ENCODE results near the gene CCL24.

The CCL24 gene

DNA sequence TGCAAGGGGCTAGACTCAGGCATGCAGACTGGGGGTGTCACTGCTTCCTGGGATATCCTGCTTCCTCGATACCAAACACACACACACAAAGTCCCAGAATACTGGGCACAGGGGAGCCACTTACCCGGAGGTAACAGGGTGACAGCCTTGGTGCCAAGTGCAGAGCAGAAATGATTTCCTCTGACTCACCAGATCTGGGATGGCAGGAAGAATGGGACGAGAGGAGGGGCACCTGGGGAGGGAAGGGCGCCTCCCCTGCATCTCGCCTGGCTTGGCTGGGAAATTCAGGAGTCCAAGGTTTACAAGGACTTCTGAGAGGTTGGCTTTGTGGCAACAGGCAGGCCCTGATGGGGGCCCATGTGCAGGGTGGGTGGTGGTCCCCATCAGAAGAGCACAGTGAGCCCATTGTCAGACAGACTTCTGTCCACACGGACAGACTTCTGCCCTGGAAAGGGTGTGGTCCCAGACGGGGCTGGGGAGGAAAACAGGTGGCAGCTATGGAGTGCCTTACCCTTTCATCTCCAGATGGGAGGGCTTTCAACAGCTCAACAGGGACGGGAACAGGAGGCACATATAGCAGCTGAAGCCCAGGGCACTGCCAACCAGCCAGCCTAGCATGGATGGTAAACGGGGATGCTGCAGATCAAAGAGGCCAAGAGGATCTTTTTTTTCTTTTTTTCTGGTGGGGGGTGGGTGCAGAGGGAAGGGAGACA lies 9.7 kb upstream of the CCL24 start:
- H4K20me1 ChIP-seq (ENCODE audit: insufficient read depth, low read length), result no peaks in the 10 kb centered on the region
- H3K9me3 ChIP-seq (ENCODE audit: low read length), result no peaks in the 10 kb centered on the region
- H3K4me2 ChIP-seq (ENCODE audit: low read length), result no peak overlapping the region
- no peaks in the 10 kb centered on the region for H3K36me3 ChIP-seq (ENCODE audit: insufficient read depth, low read length)
- no peak overlapping the region for H2AFZ ChIP-seq (ENCODE audit: low read length)
- no peak overlapping the region for H3K27ac ChIP-seq (ENCODE audit: low read depth, low read length, poor library complexity, severe bottlenecking)
- H3K79me2 ChIP-seq (ENCODE audit: insufficient read depth, low read length), result no peaks in the 10 kb centered on the region
- H3K9me2 ChIP-seq (ENCODE audit: low read depth, low read length), result no peaks in the 10 kb centered on the region
- no peaks in the 10 kb centered on the region for H3F3A ChIP-seq (ENCODE audit: insufficient read depth, low read length)
- H3K27me3 ChIP-seq (ENCODE audit: insufficient read depth, low read length), result peaks cover 4% of the 10 kb centered on the region; the same call in 1 of the 2 replicates
- H3K9ac ChIP-seq (ENCODE audit: low read length), result no peak overlapping the region
- H3K4me1 ChIP-seq (ENCODE audit: insufficient read depth, low read length, severe bottlenecking), result no peaks in the 10 kb centered on the region
- H3K4me3 ChIP-seq (ENCODE audit: low read depth, low read length, poor library complexity, severe bottlenecking), result no peak overlapping the region
- TF ChIP-seq, protein P1, sequence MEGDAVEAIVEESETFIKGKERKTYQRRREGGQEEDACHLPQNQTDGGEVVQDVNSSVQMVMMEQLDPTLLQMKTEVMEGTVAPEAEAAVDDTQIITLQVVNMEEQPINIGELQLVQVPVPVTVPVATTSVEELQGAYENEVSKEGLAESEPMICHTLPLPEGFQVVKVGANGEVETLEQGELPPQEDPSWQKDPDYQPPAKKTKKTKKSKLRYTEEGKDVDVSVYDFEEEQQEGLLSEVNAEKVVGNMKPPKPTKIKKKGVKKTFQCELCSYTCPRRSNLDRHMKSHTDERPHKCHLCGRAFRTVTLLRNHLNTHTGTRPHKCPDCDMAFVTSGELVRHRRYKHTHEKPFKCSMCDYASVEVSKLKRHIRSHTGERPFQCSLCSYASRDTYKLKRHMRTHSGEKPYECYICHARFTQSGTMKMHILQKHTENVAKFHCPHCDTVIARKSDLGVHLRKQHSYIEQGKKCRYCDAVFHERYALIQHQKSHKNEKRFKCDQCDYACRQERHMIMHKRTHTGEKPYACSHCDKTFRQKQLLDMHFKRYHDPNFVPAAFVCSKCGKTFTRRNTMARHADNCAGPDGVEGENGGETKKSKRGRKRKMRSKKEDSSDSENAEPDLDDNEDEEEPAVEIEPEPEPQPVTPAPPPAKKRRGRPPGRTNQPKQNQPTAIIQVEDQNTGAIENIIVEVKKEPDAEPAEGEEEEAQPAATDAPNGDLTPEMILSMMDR (IDR thresholded peaks at IDR 0.05; ENCODE audit: low read length), result no peak
- TF ChIP-seq EZH2 (IDR thresholded peaks at IDR 0.05; ENCODE audit: borderline replicate concordance, low read length), result no peak

GRCh38 chr7:75820688-75821087 lies 7.1 kb upstream of the CCL24 start:
- H3K27ac ChIP-seq (ENCODE audit: low read depth, low read length, poor library complexity, severe bottlenecking), result no peak overlapping the region
- H3K79me2 ChIP-seq (ENCODE audit: insufficient read depth, low read length), result no peaks in the 10 kb centered on the region
- no peaks in the 10 kb centered on the region for H4K20me1 ChIP-seq (ENCODE audit: insufficient read depth, low read length)
- no peak overlapping the region for H2AFZ ChIP-seq (ENCODE audit: low read length)
- no peaks in the 10 kb centered on the region for H3F3A ChIP-seq (ENCODE audit: insufficient read depth, low read length)
- TF ChIP-seq, protein P1 (IDR thresholded peaks at IDR 0.05; ENCODE audit: low read length), result no peak
- no peak for TF ChIP-seq EZH2 (IDR thresholded peaks at IDR 0.05; ENCODE audit: borderline replicate concordance, low read length)
- H3K4me1 ChIP-seq (ENCODE audit: insufficient read depth, low read length, severe bottlenecking), result no peaks in the 10 kb centered on the region
- H3K9me2 ChIP-seq (ENCODE audit: low read depth, low read length), result no peaks in the 10 kb centered on the region
- H3K9me3 ChIP-seq (ENCODE audit: low read length), result no peaks in the 10 kb centered on the region
- no peak overlapping the region for H3K4me2 ChIP-seq (ENCODE audit: low read length)
- 0 out of 2 replicates have a peak, but pooled peaks cover 4% of the 10 kb centered on the region for H3K27me3 ChIP-seq (ENCODE audit: insufficient read depth, low read length)
- H3K9ac ChIP-seq (ENCODE audit: low read length), result no peak overlapping the region
- H3K36me3 ChIP-seq (ENCODE audit: insufficient read depth, low read length), result no peaks in the 10 kb centered on the region
- no peak overlapping the region for H3K4me3 ChIP-seq (ENCODE audit: low read depth, low read length, poor library complexity, severe bottlenecking)

GRCh38 chr7:75819711-75820110 lies 6.1 kb upstream of the CCL24 start:
- TF ChIP-seq, protein P1 (IDR thresholded peaks at IDR 0.05; ENCODE audit: low read length), result no peak
- no peaks in the 10 kb centered on the region for H3F3A ChIP-seq (ENCODE audit: insufficient read depth, low read length)
- no peaks in the 10 kb centered on the region for H4K20me1 ChIP-seq (ENCODE audit: insufficient read depth, low read length)
- H3K9me2 ChIP-seq (ENCODE audit: low read depth, low read length), result no peaks in the 10 kb centered on the region
- H3K27me3 ChIP-seq (ENCODE audit: insufficient read depth, low read length), result 0 out of 2 replicates have a peak, but pooled peaks cover 4% of the 10 kb centered on the region
- no peaks in the 10 kb centered on the region for H3K4me1 ChIP-seq (ENCODE audit: insufficient read depth, low read length, severe bottlenecking)
- H3K4me3 ChIP-seq (ENCODE audit: low read depth, low read length, poor library complexity, severe bottlenecking), result no peak overlapping the region
- H3K9me3 ChIP-seq (ENCODE audit: low read length), result no peaks in the 10 kb centered on the region
- H3K27ac ChIP-seq (ENCODE audit: low read depth, low read length, poor library complexity, severe bottlenecking), result no peak overlapping the region
- no peak overlapping the region for H3K9ac ChIP-seq (ENCODE audit: low read length)
- H3K36me3 ChIP-seq (ENCODE audit: insufficient read depth, low read length), result no peaks in the 10 kb centered on the region
- no peaks in the 10 kb centered on the region for H3K79me2 ChIP-seq (ENCODE audit: insufficient read depth, low read length)
- no peak overlapping the region for H2AFZ ChIP-seq (ENCODE audit: low read length)
- no peak overlapping the region for H3K4me2 ChIP-seq (ENCODE audit: low read length)
